ENCODE results near the gene PTH1R. TPM values are rescaled to one million over a fixed set of nuclear protein-coding genes. Genes with fewer than 3 reads are reported as not detected.

Gene PTH1R
- total RNA-seq, 2 donors from 2014 or later: not detected

DNA sequence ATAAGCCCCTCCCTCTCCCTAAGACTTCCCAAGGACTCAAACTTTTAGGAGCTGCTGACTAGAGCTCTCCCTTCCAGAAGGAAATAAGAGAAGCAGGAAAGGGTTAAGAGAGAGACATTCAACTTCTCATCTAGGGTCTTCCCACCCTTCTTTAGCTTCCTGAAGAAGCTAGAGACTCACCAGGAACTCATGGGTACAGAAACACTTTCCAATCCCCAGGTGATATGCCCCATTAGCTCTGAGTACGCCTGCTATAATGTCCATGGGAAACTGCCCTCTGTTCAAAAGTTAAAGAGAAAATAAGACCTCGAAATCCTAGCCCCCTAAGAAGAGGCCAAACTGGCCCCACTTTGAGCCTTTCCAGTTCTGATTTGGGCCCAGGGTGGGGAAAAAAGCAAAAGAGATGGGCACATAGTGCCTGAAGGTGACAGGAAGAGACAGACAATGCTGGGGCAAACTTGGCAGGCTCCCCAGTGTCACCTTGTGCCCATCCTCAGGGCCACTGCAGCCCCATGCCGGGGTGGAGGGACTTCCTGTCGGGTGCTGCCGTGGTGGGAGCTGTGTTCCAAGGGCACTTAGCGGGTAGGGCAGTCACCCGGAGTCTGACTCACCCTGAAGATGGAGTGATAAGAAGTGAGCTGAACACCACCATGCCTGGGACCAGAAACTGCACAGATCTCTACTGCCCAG is 69.5 kb downstream of the PTH1R start:
- peak; percentile 69 for ATAC-seq (replicated peaks)
- no peaks in the 10 kb centered on the region for H3K27me3 Mint-ChIP-seq
- H3K27ac Mint-ChIP-seq: peak overlapping the region; percentile 94
- no peaks in the 10 kb centered on the region for H3K9me3 Mint-ChIP-seq
- peaks cover 47% of the 10 kb centered on the region for H3K36me3 Mint-ChIP-seq (ENCODE audit: low read depth)
- peak overlapping the region; percentile 78 for H3K4me3 Mint-ChIP-seq
- H3K4me1 Mint-ChIP-seq: peaks cover 64% of the 10 kb centered on the region

DNA sequence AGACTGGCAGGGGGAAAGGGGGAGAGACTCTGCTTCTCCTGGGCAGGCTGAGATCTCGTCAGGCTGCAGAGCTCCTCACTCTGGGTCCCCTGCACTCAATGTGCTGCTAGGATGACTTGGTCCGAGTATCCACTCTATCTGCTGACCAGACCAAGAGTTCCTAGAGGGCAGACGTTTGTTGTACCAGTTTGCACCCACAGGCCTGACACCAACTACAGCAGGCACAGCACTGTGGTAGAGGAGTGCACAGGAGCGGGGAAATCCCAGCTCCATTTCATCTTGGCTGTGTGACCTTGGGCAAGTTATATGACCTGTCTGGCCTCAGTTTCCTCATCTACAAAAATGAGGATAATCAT is 70.0 kb downstream of the PTH1R start:
- peak overlapping the region; percentile 78 for H3K4me3 Mint-ChIP-seq
- H3K36me3 Mint-ChIP-seq (ENCODE audit: low read depth): peaks cover 41% of the 10 kb centered on the region
- no peaks in the 10 kb centered on the region for H3K27me3 Mint-ChIP-seq
- H3K27ac Mint-ChIP-seq: peak overlapping the region; percentile 94
- peaks cover 67% of the 10 kb centered on the region for H3K4me1 Mint-ChIP-seq
- peak; percentile 55 for ATAC-seq (replicated peaks)
- no peaks in the 10 kb centered on the region for H3K9me3 Mint-ChIP-seq

DNA sequence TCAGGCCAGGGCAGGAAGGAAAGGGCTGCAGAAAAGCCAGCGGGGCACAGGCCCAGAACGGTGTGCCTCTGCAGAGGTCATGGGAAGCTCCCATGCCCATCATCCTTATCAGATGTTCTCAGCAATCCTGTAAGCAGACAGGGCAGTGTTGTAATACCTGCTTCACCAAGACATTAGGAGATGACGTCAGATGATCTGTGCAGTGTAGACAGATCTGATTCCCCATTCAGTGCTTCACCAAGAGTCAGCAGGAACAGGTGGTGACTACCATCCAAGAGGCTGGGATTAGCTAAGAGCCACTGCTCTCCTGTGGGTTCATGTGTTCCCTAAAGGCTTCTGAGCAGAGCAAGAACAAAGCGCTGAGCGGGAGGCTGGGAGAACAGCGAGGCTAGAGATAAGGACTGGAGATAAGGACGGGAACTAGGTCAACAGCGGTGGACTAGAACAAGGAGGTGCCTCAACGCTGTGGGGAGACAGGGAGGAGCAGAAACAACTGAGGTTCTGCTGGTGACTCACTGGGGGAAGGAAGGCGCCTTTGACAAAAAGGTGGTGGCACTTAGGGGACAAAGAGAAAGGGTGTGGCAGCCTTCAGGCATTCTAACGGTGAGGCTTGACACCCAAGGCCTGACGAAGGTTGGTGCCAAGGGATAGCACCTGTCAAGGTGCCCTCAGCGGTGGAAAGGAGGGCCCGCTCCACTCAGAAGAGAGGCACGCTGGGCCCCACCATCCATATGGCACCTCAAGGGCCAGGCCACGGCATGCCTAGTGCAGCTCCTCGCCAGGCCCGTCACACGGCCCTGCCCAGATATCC is 70.7 kb downstream of the PTH1R start:
- peak overlapping the region; percentile 78 for H3K4me3 Mint-ChIP-seq
- ATAC-seq (replicated peaks): peak; percentile 81
- H3K4me1 Mint-ChIP-seq: peaks cover 72% of the 10 kb centered on the region
- H3K36me3 Mint-ChIP-seq (ENCODE audit: low read depth): peaks cover 37% of the 10 kb centered on the region
- no peaks in the 10 kb centered on the region for H3K27me3 Mint-ChIP-seq
- H3K27ac Mint-ChIP-seq: peak overlapping the region; percentile 94
- no peaks in the 10 kb centered on the region for H3K9me3 Mint-ChIP-seq

DNA sequence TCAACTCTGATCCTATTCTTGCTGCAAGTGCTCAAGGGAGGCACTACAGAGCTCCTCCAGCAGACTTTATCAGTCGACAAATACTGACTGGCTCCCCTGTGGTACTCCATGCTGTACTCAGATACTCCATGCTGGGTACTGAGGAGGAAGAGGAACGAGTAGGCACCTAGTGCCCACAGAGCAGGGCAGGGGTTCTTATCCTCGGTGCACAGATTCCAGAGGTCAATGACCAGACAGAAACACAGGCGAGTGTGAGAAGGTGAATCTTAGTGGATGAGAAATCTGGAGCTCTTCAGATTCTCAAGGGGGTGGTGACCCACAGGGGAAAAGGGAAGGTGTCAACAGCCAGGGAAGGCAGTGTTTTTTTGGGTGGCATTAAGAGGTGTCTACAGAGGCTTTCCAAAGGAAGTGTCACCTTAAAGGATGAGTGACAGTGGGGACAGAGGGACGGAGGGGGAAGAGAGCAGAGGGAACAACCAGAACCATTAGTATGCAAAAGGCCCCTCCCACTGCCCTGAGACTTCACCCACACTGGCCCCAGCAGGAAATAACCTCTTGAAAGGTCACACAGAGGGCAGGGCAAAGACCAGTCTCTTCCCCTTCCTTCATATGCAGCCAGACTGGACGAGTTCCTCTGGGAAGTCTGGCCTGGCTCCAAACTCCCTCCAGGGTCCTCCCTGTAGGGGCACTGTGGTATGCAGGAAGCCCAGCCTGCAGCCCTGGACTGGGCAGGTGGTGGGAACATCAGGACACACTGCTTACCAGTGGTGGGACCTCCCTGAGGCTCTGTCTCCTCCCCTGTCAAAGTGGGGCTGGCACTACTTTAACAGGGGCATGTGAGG is 71.5 kb downstream of the PTH1R start:
- ATAC-seq (replicated peaks): peak; percentile 7
- H3K4me3 Mint-ChIP-seq: peak overlapping the region; percentile 78
- H3K9me3 Mint-ChIP-seq: no peaks in the 10 kb centered on the region
- no peaks in the 10 kb centered on the region for H3K27me3 Mint-ChIP-seq
- H3K4me1 Mint-ChIP-seq: peaks cover 80% of the 10 kb centered on the region
- peak overlapping the region; percentile 94 for H3K27ac Mint-ChIP-seq
- peaks cover 41% of the 10 kb centered on the region for H3K36me3 Mint-ChIP-seq (ENCODE audit: low read depth)

DNA sequence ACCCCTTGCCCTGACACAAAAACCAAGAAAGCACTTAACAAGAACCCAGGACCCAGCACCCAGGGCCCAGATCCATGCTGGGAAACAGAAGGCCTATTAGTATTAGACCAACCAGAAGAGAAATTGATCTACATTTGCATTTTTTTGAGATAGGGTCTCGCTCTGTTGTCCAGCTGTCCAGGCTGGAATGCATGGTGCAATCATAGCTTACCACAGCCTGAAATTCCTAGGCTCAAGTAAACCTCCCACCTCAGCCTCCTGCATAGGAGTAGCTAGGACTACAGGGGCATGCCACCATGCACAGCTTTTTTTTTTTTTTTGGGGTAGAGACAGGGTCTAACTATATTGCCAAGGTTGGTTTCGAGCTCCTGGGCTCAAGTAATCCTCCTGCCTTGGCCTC is 72.7 kb downstream of the PTH1R start:
- H3K9me3 Mint-ChIP-seq: no peaks in the 10 kb centered on the region
- H3K27me3 Mint-ChIP-seq: no peaks in the 10 kb centered on the region
- H3K36me3 Mint-ChIP-seq (ENCODE audit: low read depth): peaks cover 33% of the 10 kb centered on the region
- H3K4me1 Mint-ChIP-seq: peaks cover 81% of the 10 kb centered on the region
- peak overlapping the region; percentile 34 for H3K4me3 Mint-ChIP-seq
- no peak overlapping the region for H3K27ac Mint-ChIP-seq
- no peak for ATAC-seq (replicated peaks)

DNA sequence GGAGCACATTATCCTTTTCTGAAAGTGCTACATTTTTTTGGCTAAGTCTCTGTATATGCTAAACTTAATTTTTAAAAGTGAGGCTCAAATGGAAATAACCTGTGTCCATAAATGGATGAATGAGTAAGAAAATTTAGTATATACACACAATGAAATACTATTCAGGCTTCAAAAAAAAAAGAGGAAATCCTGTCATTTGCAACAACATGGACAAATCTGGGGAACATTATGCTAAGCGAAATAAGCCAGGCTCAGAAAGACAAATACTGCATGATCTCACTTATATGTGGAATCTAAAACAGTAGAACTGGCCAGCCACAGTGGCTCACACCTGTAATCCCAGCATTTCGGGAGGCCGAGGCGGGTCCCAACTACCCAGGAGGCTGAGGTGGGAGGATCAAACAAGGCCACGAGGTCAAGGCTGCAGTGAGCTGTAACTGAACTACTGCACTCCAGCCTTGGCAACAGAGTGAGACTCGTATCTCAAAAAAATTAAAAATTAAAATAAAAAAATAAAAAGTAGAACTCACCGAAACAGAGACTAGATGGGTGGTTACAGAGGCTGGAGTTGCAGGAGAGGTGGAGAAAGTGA is 73.2 kb downstream of the PTH1R start:
- Mint-ChIP-seq H3K9me3 (no peaks in the 10 kb centered on the region), H3K27me3 (no peaks in the 10 kb centered on the region), H3K4me3 (peak overlapping the region; percentile 34), H3K27ac (no peak overlapping the region), H3K36me3 (ENCODE audit: low read depth) (peaks cover 31% of the 10 kb centered on the region), H3K4me1 (peaks cover 81% of the 10 kb centered on the region)
- no peak for ATAC-seq (replicated peaks)

DNA sequence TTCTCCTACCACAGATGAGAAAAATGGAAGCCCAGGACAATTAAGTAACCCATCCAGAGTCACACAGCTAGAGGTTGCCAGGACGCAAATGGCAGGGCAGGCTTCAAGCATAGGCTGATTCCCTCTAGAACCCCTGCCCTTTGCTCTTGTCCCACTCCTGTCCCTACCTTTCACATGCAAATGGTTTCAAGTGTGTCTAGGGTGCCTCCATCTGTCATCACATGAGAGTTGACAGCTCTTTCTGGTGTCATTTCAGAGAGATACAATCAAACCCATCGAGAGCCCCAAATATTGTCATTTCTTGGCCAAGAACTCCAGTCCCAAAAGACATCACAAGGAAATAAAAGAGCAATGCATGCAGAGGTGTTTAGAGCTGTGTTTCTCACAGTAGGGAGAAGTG is 75.3 kb downstream of the PTH1R start:
- peaks cover 73% of the 10 kb centered on the region for H3K4me1 Mint-ChIP-seq
- H3K36me3 Mint-ChIP-seq (ENCODE audit: low read depth): peaks cover 13% of the 10 kb centered on the region
- H3K27ac Mint-ChIP-seq: peak overlapping the region; percentile 87
- no peaks in the 10 kb centered on the region for H3K9me3 Mint-ChIP-seq
- H3K27me3 Mint-ChIP-seq: no peaks in the 10 kb centered on the region
- peak overlapping the region; percentile 64 for H3K4me3 Mint-ChIP-seq
- ATAC-seq (replicated peaks): no peak

Other genes with a start within 250 kb of the PTH1R start
- 1 to 10 TPM in 1 of 2 donors, under 1 TPM in 1; 0.69 to 5.2 TPM for gene ALS2CL, start 184.0 kb upstream of the PTH1R start, total RNA-seq
- under 1 TPM; 0.15 to 0.53 TPM for gene TMIE, start 176.3 kb upstream of the PTH1R start, total RNA-seq
- under 1 TPM in 1 of 2 donors, not detected in 1; 0.11 TPM for gene PRSS50, start 159.9 kb upstream of the PTH1R start, total RNA-seq
- not detected for gene MYL3, start 14.3 kb upstream of the PTH1R start, total RNA-seq
- gene CCDC12, start 99.0 kb downstream of the PTH1R start, total RNA-seq: 10 to 100 TPM; 46.9 to 59.8 TPM
- gene NBEAL2, start 101.9 kb downstream of the PTH1R start, total RNA-seq: 100 to 1,000 TPM; 140 to 169 TPM

All from activated T-helper 17 cell treated with anti-CD3 and anti-CD28 coated beads, Interleukin-2, amount 50 U/mL, for 72 hours (primary cell).